ENCODE data around the gene SLC35F3. TPM values are rescaled to one million over a fixed set of nuclear protein-coding genes. Genes with fewer than 3 reads are reported as not detected.

Gene SLC35F3
- total and polyA plus RNA-seq, 2 experiments from 2014 or later, result 1.0 to 3.2 TPM

DNA sequence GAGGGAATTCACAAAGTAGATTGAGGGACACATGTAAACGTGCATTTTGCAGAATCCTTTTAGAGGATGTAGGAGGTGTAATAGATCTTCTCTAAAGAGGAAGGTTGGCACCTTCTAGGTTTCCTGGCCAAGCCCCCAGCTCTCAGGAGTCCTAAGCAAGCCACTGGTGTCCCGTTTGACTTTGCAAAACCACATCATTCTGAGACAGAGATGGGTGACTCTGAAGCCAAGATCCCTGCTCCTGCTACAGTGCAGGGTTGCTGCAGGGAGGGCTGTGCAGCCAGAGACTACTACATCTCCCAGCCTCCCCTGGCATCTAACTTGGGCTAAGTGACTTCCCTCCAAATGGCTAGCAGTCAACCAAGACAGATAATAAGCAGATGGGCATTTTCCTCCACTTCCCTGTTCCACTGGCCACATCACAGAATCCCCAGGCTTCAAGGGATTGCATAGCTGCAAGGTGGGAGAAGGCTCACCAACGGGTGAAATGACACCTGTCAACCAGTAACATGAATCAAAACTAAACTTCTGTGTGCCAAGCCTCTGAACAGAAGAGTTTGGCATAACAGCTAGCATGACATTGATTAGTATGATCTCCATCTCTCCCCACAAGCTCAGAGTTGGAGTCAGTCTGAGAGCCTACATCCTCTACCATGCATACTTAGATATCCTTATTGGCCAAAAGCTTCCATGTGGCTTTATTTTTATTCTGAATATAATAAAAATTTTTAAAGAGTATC is 339.2 kb downstream of the SLC35F3 start (continued):
- TF ChIP-seq CTCF (conservative IDR thresholded peaks at IDR 0.05; ENCODE audit: low read depth in 2 of 2) (no peak), EZH2 (IDR thresholded peaks at IDR 0.05; ENCODE audit: low read depth, unreplicated experiment) (no peak), CREB1 (CRISPR knock-in tag; IDR thresholded peaks at IDR 0.05; ENCODE audit: low read depth) (no peak)

DNA sequence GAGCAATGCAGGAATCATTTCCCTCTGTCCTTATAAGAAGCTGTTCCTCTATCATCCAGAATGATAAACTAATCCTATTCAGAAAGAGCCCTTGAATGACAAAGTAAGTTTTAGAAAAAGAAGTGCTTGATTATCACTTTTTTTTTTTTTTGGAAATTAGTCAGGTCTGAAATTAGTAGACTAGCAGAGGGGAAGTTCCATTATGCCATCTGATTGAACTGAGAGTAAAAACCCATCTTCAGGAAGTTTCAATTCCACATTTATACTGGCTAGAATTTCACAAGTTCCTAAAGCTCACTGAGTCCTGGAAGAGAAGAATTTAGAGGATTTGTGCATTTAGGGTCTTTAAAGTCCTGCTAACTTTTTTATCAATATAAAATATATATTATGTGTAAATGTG is 340.0 kb downstream of the SLC35F3 start:
- ATAC-seq (no peak), DNase-seq (ENCODE audit: low spot score) (no peak)
- H3K27ac ChIP-seq (ENCODE audit: low read depth), result no peak overlapping the region
- H3K9me2 ChIP-seq (ENCODE audit: insufficient read depth), result peaks cover 7% of the 10 kb centered on the region; the same call in 1 of the 2 replicates
- Mint-ChIP-seq H3K4me1 (0 out of 3 replicates have a peak, but pooled peaks cover 4% of the 10 kb centered on the region), H3K27ac (no peak overlapping the region), H3K27me3 (ENCODE audit: insufficient read depth, low read depth, poor library complexity) (peaks cover 6% of the 10 kb centered on the region), H3K36me3 (ENCODE audit: low read depth) (peaks cover 7% of the 10 kb centered on the region; the same call in 2 of the 3 replicates), H3K4me3 (no peak overlapping the region), H3K9me3 (peaks cover 14% of the 10 kb centered on the region)
- H4K20me1 ChIP-seq (replicated peaks; ENCODE audit: insufficient read depth), result no peaks in the 10 kb centered on the region
- no peak overlapping the region for H2AFZ ChIP-seq
- no peaks in the 10 kb centered on the region for H3K4me1 ChIP-seq (ENCODE audit: insufficient read depth)
- H3K27me3 ChIP-seq (ENCODE audit: insufficient read depth), result no peaks in the 10 kb centered on the region
- H3K4me2 ChIP-seq, result no peak overlapping the region
- H3F3A ChIP-seq (replicated peaks; ENCODE audit: low read depth), result no peaks in the 10 kb centered on the region
- no peak overlapping the region for H3K4me3 ChIP-seq
- H3K79me2 ChIP-seq (replicated peaks; ENCODE audit: insufficient read depth), result no peaks in the 10 kb centered on the region
- no peaks in the 10 kb centered on the region for H3K36me3 ChIP-seq (ENCODE audit: insufficient read depth)
- no peak for TF ChIP-seq STAT1 (IDR thresholded peaks at IDR 0.05; ENCODE audit: unreplicated experiment)
- TF ChIP-seq CTCF (conservative IDR thresholded peaks at IDR 0.05; ENCODE audit: low read depth in 2 of 2), result no peak
- no peak for TF ChIP-seq ZNF462 (CRISPR knock-in tag; IDR thresholded peaks at IDR 0.05)
- no peak for TF ChIP-seq ZNF114 (CRISPR knock-in tag; IDR thresholded peaks at IDR 0.05)
- no peak for TF ChIP-seq POLR2AphosphoS5 (IDR thresholded peaks at IDR 0.05; ENCODE audit: low read depth)
- no peak for TF ChIP-seq EZH2phosphoT487 (IDR thresholded peaks at IDR 0.05; ENCODE audit: unreplicated experiment)
- TF ChIP-seq REST (IDR thresholded peaks at IDR 0.05; ENCODE audit: unreplicated experiment), result no peak
